GM21515 (cell line): ENCODE results near the gene PAPSS2.
"Not testable (repeated sequence)": the region's sequence is repeated elsewhere in the genome, so short reads cannot be mapped to it uniquely, and the experiment has no call there.

ENCODE experiments used
- ATAC-seq: cut with Tn5 transposase; IDR thresholded peaks from one replicate; pipeline ENCODE4 v1.9.1; 2021; ENCODE audit not compliant: unreplicated experiment

Gene PAPSS2

GRCh38 chr10:87659571-87660483 lies at the start of gene PAPSS2:
PAPSS2 (plus strand) TSS chr10:87659878; CDS start chr10:87659982, 104 bp downstream.
- ATAC-seq = no peak

- ATAC-seq = not testable (repeated sequence)
These were observed 48.3 kb upstream of the PAPSS2 start for GRCh38 chr10:87611341-87611740.

- ATAC-seq = no peak
These were observed 47.6 kb upstream of the PAPSS2 start for GRCh38 chr10:87612115-87612514.

- no peak for ATAC-seq
These were observed 45.9 kb upstream of the PAPSS2 start for GRCh38 chr10:87613751-87614150.

GRCh38 chr10:87615856-87616255 lies 43.8 kb upstream of the PAPSS2 start:
- ATAC-seq = no peak

GRCh38 chr10:87617503-87617902 lies 42.2 kb upstream of the PAPSS2 start:
- no peak for ATAC-seq

GRCh38 chr10:87618566-87619423 lies 40.9 kb upstream of the PAPSS2 start:
- ATAC-seq = no peak

GRCh38 chr10:87619705-87620104 lies 40.0 kb upstream of the PAPSS2 start:
- ATAC-seq = no peak

GRCh38 chr10:87621440-87621839 lies 38.2 kb upstream of the PAPSS2 start:
- ATAC-seq = not testable (repeated sequence)

- no peak for ATAC-seq
These were observed 37.2 kb upstream of the PAPSS2 start for GRCh38 chr10:87622314-87623004.

- ATAC-seq = no peak
These were observed 36.5 kb upstream of the PAPSS2 start for GRCh38 chr10:87623191-87623590.

GRCh38 chr10:87625661-87626060 lies 34.0 kb upstream of the PAPSS2 start:
- ATAC-seq = no peak

- no peak for ATAC-seq
These were observed 33.2 kb upstream of the PAPSS2 start for GRCh38 chr10:87626422-87626892.

- ATAC-seq = no peak
These were observed 29.5 kb upstream of the PAPSS2 start for GRCh38 chr10:87630171-87630570.

GRCh38 chr10:87632454-87632853 lies 27.2 kb upstream of the PAPSS2 start:
- no peak for ATAC-seq

GRCh38 chr10:87634311-87634710 lies 25.4 kb upstream of the PAPSS2 start:
- ATAC-seq = no peak

GRCh38 chr10:87635498-87636312 lies 24.0 kb upstream of the PAPSS2 start:
- peak; percentile 66 for ATAC-seq

GRCh38 chr10:87636313-87636915 lies 23.3 kb upstream of the PAPSS2 start:
- no peak for ATAC-seq

GRCh38 chr10:87639493-87639892 lies 20.2 kb upstream of the PAPSS2 start:
- no peak for ATAC-seq

GRCh38 chr10:87640043-87640442 lies 19.6 kb upstream of the PAPSS2 start:
- no peak for ATAC-seq
